AG09309 (cell line): ENCODE data around the gene SP8.
"Not testable (repeated sequence)": the region's sequence is repeated elsewhere in the genome, so short reads cannot be mapped to it uniquely, and the experiment has no call there.

Experiments used
- DNase-seq: peaks from one replicate; pipeline ENCODE4 v3.0.0-alpha.2; 2010; ENCODE audit warnings: low read depth
- H3K4me3 ChIP-seq: 2 replicates; pipeline ENCODE4 v1.5.1; 2011; ENCODE audit warnings: mild to moderate bottlenecking, low read depth, low read length, moderate library complexity; ENCODE audit not compliant: control insufficient read depth
- CTCF ChIP-seq: IDR thresholded peaks from 2 replicates; pipeline ENCODE4 v1.5.1; 2011; ENCODE audit warnings: mild to moderate bottlenecking, low read depth, low read length, inconsistent platforms; ENCODE audit not compliant: insufficient read depth, control insufficient read depth; ENCODE audit errors: missing control alignments

SP8 gene

GRCh38 chr7:20827172-20827571, 40.5 kb upstream of the SP8 start:
- H3K4me3 ChIP-seq, result no peak overlapping the region
- no peak for TF ChIP-seq CTCF
- DNase-seq, result no peak

GRCh38 chr7:20826243-20826642, 39.6 kb upstream of the SP8 start:
- DNase-seq, result no peak

GRCh38 chr7:20825555-20825954, 38.9 kb upstream of the SP8 start:
- TF ChIP-seq CTCF, result no peak
- DNase-seq, result no peak
- no peak overlapping the region for H3K4me3 ChIP-seq

More at GRCh38 chr7:20826243-20826642, 39.6 kb upstream of the SP8 start:
- no peak for TF ChIP-seq CTCF
- H3K4me3 ChIP-seq, result no peak overlapping the region

GRCh38 chr7:20821390-20821789, 34.7 kb upstream of the SP8 start:
- H3K4me3 ChIP-seq, DNase-seq: not testable (repeated sequence)

GRCh38 chr7:20816372-20816959, 29.8 kb upstream of the SP8 start:
- H3K4me3 ChIP-seq, result no peak overlapping the region
- no peak for TF ChIP-seq CTCF
- no peak for DNase-seq

- H3K4me3 ChIP-seq, result no peak overlapping the region
- DNase-seq, result no peak
- no peak for TF ChIP-seq CTCF
These were observed 17.7 kb upstream of the SP8 start for GRCh38 chr7:20804345-20804744.

- no peak for TF ChIP-seq CTCF
- no peak for DNase-seq
- no peak overlapping the region for H3K4me3 ChIP-seq
These were observed 13.1 kb upstream of the SP8 start for GRCh38 chr7:20799566-20800366.
